Activated T-cell treated with anti-CD3 and anti-CD28 coated beads for 1 hour (primary cell): ENCODE data around the gene EIF1AD.

Experiments
- DNase-seq: peaks from one replicate; pipeline ENCODE4 v3.0.0-alpha.2; 2020; ENCODE audit warnings: low read depth

Gene EIF1AD

DNA sequence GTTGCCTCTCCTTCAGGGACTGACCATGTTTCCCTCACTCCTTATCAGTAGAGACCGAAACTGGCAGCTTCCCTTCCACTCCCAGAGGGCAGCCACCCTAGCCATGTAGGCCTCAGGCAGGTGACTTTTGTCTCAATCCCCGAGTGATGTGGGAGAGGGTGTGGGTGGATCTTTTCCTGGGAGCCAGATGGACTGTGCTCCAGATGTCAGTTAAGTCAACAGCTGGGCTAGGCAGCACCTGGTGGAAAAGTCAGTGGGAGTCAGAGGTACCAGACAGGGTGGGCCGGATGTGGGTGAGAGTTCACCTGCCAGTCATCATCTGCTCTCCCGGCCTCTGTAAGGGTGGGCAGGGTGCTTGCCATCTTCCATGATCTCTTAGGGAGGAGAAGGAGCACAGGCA lies 2.2 kb upstream of the EIF1AD start:
- DNase-seq: no peak

DNA sequence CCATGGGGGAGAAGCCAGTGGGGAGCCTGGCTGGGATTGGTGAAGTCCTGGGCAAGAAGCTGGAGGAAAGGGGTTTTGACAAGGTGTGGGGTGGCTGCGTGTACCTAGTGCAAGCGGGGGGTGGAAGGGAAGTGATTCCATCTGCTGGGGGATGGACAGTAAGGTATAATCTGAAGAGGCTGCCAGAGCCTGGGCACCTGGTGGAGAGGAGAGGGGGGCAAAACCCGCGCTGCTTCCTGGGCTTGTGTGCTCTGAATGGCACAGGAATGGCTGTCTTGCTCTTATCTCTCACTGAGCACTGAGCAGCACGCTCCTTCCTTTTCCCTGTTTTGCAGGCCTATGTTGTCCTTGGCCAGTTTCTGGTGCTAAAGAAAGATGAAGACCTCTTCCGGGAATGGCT lies 1.3 kb upstream of the EIF1AD start:
- DNase-seq: no peak

DNA sequence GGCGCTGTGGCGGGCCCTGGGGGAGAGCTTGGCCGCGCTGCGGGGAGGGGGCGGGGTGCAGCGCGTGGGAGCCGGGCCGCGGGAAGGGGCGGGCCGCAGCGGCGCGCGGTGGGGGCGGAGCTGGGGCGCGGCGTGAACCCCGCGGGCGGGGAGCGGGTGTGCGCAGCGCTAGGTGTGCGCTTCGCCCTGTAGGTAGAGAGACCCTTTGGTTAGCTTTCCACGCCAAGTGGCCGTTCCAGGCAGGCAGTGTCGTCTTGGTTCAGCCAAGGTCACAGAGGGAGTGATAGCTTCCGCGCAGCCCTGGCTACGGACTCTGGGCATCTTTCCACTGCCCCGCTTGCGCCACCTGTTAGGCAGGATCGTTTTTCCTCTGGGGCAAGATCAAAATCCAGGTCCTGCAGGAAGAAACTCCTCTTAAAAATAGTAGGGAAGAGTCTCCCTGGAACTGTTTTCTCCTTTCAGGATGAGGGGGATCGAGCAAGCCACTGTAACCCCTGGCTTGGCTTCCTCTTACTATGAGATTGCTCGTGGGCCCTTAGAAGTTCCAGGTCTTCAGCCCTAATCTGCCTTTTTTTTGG lies 780 bp upstream of the EIF1AD start:
- no peak for DNase-seq

DNA sequence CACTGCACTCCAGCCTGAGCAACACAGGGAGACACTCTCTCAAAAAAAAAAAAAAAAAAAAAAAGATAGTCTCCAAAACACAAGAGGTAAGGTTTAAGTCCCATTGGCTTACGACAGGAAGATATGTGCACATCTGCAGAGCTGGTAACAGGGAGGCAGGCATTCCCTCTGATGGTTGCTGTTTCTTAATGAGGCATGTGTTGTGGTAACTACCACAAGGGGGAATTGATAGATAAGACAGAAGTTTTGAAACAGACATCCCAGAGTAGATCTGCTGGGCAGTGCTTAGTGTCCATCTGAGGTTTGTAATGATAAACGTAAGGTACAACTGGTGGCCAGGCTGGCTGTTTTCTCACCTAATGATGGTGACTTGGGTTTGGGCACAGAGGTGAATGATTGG lies 4.7 kb downstream of the EIF1AD start:
- no peak for DNase-seq

DNA sequence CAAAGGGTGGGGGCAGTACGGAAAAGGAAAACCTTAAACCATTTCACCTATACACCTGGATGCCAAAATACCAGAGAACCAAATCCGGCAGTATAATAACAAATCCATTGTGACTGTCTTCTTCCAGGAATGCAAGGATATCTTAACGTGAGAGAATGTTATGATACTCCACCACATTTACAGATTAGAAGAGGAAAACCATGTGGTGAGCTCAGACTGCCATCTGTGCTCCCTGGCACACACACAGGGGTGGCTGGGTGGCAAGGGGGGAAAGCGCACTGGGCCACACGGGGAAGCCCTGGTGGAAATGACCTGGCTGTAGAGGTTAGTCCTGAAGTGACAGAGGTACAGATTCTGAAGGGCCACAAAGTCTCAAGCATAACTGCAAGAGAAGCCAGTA lies 9.9 kb downstream of the EIF1AD start:
- DNase-seq: no peak

DNA sequence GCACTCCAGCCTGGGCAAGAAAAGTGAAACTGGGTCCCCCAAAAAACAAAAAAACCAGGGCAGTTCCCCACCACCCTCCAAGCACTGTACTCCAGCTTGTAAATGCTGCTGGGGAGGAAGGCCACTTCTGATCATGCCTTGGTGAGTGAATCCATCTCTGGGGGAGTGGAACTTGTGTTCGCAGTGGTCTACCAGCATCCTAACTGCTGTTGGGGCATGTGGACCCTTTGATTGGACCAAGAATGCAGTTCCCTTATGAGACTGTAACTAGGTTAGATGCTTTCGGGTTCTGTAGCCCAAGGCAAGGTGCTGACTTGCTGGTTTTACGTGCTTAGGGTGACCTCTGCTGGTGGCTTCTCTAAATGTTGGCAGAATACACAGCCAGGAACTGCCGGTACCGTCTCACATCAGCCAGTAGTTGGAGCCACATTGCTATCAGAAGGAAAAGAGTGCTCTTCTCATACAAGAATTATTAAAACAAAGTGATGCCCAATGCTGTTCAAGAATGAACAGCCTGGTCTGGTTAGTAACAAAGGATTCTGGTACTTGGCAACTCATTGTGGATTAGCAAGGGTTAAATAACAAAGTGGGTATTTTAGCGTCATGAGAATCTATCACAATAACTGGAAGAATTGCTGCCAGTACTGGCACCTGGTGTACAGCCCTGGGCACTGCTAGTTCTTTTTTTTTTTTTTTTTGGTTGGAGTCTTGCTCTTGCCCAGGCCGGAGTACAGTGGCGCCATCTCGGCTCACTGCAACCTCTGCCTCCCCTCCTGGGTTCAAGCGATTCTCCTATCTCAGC lies 13.0 kb downstream of the EIF1AD start:
- peak; percentile 89 for DNase-seq

DNA sequence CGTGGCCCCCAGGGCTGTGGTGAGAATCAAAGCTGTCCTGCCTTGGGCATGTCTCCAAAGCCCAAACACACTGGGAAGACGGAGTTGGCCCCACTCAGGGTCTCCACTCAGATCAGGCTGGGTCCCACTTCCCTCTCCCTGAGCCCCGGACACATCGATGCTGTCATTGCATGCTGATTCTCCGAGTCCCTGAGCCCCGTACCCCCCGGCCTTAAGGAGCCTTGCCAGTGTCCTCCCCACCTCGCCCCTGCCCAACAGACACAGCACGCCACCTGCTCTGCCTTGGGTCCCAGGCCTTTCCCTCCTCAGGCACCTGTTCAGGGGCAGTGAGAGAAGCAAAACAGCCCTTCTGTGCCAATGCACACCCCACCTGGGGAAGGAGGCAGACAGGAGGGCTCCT lies 14.6 kb downstream of the EIF1AD start:
- DNase-seq: no peak

DNA sequence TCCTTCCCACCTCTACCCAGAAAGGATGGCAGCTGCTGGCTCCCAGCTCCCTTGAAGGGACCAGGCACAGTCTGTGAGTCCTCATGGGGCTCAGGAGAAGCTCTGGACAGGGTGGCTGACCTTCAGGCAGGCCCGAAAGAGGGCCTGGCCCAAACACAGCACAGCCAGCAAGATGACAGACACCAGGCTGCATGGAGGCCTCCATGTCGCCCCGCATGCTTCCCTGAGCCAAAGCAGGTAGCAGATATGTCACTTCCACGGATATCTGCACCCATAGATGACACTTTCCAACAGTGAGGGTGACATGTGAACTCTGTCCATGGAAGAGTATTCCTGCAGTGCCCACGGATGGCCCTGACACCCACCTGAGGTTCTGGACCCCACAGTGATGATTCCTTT lies 18.4 kb downstream of the EIF1AD start:
- DNase-seq: no peak

DNA sequence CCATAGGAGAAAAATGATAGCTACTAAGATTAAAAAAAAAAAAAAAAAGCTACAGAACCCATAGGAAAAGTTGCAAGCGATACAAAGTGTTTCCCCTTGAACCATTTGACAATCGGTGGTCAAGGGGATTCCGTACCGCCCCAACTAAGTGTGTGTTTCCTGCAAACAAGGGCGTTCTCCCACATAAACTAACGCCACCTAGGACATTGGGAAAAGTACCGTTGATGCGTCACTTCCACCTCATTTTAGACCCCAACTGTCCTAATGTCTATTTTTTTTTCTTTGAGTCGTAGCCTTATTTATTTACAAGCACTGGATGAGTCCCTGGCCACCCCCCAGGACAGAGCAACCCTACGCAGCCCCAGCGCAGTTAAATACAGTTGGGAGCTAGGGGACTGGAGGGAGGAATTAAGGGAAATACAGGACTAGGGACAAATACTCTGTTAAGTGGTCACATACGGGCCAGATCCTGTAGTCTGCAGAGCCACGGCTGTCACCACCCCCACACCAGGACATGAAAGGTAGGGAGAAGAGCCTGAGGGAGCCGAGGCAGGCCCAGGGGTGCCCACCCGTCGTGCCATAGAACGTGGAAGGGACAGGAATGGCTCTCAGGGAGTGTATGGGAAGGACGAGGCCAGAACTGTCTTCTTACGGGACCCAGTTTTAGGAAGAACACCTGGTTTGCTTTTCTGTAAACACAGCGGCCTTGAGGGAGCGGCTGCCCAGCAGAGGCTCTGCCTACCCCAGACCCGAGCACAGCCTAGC lies 19.0 kb downstream of the EIF1AD start:
- no peak for DNase-seq

DNA sequence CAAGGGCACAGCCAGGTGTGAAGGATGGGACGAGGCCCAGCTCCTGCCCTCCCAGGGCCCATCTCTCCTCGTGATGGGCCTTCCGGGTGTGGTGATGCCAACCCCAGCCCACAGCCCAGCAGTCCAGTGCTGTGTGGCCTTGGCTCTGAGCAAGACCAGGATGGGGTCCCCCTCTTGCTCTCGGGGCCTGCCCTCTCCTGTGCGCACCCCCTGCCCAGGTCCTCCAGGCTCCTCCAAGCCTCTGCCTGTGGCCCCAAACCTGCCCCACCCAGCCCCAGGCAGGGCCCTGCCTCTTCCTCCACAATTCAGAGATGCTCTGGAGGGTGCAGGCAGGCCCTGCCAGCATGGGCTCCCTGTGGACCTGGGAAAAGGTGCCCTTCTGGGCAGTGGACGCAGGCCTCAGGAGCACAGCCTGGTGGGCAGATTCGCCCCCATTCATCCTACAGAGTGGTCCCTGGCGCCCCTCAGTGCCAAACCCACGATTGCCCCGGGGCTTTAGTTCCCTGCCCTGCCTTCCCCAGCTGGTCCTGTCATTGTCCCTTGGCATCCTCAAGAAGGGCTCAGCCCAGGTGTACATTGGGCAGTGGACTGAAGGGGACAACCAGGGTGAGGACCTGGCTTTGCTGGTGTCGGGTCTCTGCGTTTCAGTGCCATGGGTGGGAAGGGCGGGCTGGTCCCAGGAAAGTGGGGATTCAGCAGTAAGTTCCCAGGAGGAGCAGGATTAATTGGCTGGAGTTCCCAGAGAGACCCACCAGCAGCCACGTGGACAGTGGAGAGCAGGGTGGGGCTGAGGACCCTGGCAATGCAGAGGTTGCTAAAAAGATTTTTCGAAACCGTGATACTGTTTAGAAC lies 19.8 kb downstream of the EIF1AD start:
- DNase-seq: no peak

DNA sequence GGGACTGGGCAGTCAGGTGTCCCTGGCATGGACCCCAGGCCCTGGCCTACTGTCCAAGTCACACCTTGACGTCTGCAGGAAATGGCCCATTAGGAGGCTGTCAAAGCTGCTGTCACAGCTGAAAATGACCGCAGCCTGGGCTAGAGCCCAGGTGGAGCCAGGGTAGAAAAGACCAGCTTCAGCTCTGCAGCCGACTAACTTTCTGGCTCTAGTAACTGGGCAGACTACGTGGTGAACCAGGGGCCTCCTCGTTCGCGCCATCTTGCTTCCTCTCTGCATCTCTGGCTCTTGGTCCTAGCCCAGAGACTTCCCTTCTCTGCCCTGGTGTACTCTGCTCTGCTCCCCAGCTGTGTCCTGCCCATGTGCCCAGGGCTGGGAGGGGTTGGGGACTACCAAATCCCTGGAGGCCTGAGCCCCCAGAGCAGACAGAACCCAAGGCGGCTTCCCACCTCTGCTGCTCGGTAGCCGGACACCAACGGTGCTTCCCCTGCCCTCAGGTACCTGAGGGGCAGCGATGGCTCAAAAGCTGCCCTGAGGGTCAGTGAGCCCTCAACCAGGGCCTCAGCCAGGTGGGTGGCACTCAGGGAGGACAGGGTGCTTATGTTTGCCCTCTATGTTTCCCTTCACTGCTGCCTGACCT lies 20.7 kb downstream of the EIF1AD start:
- no peak for DNase-seq

DNA sequence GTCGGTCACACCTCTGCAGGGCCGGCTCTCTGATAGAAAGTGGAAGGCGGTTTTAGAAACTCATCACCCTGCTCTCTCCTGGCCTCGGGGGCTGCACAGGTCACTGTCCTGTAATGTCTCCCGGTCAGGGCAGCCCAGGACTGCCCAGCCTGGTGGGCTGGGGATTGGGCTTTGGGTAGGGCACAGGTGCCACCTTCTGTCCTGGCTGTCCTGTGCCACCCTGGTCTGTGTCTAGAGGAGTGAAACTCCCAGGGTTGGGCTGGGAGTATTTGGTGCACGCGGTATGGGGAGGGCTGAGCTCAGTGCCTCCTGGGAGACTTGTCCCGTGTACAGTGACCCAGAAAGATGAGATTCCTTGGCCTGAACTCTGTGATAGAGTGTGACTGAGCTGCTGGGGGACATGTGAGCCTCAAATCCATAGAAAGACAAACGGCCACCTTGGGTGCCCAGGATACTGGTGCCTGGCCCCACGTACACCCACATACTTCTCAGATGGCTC lies 22.6 kb downstream of the EIF1AD start:
- DNase-seq: no peak

DNA sequence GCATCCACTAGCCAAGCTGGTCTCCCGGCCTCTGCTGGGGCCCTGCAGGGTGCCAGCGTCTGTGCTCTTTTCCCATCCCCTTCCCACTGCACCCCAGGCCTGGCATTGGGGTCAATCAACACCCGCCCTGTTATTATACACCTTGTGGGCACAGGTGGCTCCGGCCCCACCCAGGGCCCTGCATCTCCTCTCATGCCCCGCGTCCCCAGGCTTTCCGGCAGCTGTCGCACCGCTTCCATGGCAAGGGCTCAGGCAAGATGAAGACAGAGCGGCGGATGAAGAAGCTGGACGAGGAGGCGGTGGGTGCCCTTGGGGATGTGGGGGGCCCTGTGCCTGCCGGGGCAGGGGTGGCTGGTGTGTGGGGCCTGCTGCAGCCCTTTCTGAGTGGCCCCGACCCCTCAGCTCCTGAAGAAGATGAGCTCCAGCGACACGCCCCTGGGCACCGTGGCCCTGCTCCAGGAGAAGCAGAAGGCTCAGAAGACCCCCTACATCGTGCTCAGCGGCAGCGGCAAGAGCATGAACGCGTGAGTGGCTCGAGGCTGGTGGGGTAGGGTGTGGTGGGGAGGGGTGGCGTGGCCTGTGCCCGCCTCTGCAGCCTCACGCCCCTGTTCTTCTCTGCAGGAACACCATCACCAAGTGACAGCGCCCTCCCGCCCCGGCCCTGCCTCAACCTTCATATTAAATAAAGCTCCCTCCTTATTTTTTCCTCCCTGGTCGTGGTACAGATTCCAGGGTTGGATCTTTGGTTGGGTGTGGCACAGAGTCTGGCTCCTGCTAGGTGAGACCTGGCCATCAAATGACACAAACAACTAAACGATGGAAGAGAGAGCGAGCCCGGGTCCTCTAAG lies 23.3 kb downstream of the EIF1AD start:
- no peak for DNase-seq

DNA sequence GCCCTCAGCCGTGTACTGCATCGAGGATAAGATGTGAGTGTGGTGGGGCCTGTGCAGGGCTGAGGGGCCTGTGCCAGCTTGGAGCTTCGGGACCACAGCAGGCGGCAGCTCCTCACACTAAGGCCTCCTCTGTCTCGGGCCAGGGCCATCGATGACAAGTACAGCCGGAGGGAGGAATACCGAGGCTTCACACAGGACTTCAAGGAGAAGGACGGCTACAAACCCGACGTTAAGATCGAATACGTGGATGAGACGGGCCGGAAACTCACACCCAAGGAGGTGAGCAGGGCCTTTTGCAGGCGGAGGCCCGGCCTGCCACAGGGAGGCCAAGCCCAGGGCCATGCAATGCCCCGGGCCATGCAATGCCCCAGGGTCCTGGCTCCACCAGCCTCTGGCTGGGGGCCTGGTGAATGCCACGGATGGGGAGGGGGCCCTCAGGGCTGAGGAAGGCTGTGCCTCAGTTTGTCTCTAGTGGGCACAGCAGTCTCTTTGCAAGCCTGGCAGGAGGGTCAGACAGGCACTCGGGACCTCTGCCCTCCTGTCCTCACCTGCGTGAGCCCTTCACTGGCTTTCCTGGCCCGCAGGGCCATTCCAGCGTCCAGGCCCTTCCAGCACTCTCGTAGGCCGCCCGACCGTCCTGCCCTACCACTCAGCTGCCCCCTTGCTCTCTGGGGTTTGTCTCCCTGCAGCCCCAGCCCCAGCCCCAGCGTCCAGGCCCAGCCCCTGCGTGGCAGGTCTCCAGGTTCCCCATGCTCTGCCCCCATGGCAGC lies 24.2 kb downstream of the EIF1AD start:
- DNase-seq: no peak

DNA sequence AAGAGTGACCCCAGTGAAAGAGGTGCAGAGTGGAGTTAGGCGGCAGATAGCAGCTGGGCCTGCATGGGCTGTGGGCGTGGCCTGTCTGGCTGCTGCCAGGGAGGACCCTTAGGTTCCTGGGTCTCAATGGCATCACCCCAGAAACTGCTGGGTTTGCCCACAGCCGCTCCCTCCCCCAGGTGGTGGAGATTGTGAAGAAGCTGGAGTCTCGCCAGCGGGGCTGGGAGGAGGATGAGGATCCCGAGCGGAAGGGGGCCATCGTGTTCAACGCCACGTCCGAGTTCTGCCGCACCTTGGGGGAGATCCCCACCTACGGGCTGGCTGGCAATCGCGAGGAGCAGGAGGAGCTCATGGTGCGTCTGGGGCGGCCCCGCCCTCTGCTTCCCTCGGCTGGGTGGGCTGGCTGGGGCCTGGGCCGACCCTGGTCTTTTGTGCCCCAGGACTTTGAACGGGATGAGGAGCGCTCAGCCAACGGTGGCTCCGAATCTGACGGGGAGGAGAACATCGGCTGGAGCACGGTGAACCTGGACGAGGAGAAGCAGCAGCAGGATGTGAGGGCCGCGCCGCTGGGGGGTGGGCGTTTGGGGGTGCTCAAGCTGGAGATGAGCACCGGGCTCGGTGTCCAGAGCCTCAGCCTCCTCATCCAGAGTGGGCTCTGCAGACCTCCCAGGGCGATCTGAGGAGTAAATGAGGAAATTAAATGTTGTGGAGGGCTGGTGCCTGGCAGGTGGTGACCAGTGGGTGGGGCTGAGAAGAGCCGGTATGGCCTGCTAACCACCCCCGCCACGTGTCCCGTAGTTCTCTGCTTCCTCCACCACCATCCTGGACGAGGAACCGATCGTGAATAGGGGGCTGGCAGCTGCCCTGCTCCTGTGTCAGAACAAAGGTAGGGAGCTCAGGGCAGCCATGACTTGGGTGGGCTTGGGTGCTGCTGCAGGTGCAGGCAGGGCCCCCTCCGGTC lies 25.5 kb downstream of the EIF1AD start:
- DNase-seq: no peak

DNA sequence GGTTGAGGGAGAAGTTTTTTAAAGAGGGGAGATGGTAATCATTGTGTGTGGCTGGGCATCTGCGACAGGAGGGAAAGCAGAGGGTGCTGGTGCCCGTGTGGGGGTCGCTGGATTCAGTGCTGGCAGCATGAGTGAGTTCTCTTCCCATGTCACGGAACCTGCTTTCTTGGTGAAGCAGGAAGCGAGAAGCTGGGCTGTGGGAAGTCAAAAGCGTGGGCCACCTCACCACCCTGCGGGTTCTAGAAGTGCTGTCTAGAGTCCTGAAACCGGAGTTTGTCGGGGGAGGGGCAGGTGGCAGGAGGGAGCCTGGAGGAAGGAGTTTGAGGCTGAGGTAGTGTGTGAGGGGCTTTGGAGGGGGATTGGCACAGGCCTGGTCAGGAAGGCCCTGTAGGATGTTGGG lies 26.2 kb downstream of the EIF1AD start:
- DNase-seq: no peak

DNA sequence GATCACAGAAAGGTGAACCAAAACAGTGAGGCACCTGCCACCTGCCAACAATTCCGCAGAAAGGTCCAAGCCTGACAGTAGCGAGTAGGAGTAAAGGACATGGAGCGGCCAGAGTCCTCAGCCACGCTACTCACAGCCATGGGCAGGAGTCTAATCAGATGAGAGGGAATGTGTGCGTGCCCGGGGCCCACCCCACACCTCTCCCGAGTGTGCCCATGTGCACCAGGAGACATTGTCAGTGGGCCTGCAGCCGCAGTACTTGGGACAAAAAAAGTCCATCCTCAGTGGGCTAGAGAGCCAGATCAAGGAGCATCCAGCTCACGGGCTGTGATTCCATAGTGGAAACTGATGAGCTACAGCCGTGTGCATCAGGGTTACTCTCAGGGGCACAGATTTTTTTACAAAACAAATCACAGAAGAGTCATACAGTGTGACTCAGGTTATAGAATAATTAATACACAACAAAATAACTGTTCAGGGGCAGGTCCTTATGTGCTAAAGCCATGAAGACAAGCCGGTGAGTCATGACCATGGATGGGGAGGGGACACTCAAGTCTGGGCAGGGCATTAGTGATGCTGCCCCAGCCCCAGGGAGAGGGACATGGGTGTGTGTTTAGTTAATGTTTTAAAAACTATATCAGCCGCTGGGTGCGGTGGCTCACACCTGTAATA lies 28.4 kb downstream of the EIF1AD start:
- no peak for DNase-seq

DNA sequence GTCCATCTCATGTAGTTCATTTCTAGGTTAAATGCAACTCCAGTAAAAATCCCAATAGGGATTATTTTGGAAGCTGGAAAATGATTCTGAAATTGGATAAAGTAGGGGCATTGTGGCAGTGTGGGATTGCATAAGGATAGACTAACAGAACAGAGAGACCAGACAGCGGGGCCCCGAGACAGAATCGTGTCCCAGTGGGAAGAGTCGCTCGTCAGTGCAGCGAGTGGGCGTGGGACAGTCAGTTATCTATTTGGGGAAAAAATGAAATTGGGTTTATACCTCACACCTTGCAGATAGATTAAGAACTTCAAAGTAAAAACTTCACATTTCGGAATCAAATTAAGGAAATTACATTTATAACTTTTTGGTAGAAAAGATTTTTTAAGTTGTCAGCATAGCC lies 29.8 kb downstream of the EIF1AD start:
- DNase-seq: no peak
